ENCODE data around the gene PERCC1.
"Not testable (repeated sequence)": the region's sequence is repeated elsewhere in the genome, so short reads cannot be mapped to it uniquely, and the experiment has no call there.

The PERCC1 gene

DNA sequence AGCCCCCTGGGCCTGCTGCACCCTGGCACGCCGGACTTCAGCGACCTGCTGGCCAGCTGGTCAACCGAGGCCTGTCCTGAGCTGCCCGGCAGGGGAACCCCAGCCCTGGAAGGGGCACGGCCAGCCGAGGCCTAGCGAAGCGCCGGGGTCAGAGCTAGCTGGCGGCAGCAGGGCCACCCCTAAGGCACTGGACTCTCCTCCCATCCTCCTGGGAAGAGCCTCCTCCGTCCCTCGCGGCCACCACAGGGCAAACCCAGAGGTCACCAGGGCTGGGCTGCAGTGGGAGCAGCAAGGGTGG is 2.3 kb downstream of the PERCC1 start:
- in situ Hi-C loops (cut with MboI; ENCODE audit: low sequenced_read_pairs), result no loop called here

GRCh38 chr16:1433756-1434155 is 2.9 kb downstream of the PERCC1 start:
- in situ Hi-C loops (cut with MboI; ENCODE audit: low sequenced_read_pairs), result no loop called here

- in situ Hi-C loops (cut with MboI; ENCODE audit: low sequenced_read_pairs), result no loop called here
Observed at GRCh38 chr16:1434644-1435592, 4.0 kb downstream of the PERCC1 start.

GRCh38 chr16:1435921-1436697 is 5.2 kb downstream of the PERCC1 start:
- in situ Hi-C loops (cut with MboI; ENCODE audit: low sequenced_read_pairs), result no loop called here

DNA sequence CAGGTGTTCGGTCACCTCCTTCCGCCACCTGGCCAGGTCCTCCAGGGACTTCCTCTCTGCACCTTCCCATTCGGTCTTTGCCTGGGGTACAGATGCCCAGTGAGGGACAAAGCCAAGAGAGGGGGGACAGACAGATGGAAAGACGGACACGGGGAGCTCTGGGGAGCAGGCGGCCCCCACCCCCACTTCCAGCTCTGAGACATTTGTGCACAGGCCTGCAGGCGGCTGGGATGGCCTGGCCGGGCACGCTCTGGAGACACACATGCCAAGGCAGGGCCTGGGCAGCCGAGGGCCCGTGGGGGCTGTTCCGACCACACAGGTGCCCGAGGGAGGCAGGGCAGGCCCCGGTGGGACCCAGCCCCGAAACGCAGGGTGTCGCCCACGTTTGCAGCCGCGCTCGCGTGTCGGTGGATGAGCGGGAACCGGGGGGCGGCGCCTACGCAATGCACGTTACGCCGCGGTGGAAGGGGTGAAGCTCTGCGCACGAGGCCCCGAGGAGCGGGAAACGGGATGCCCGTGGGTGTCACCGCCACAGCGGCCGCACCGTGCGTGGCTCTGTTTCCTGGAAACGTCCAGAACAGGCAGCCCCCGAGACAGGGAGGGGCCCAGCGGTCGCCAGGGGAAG is 6.0 kb downstream of the PERCC1 start:
- in situ Hi-C loops (cut with MboI; ENCODE audit: low sequenced_read_pairs), result no loop called here

- in situ Hi-C loops (cut with MboI; ENCODE audit: low sequenced_read_pairs), result no loop called here
Observed at GRCh38 chr16:1437606-1438005, 6.7 kb downstream of the PERCC1 start.

- in situ Hi-C loops (cut with MboI; ENCODE audit: low sequenced_read_pairs), result no loop called here
Observed at GRCh38 chr16:1438229-1439057, 7.6 kb downstream of the PERCC1 start.

GRCh38 chr16:1439058-1439698 is 8.3 kb downstream of the PERCC1 start:
- in situ Hi-C loops (cut with MboI; ENCODE audit: low sequenced_read_pairs), result no loop called here

- in situ Hi-C loops (cut with MboI; ENCODE audit: low sequenced_read_pairs), result not testable (repeated sequence)
Observed at GRCh38 chr16:1439699-1440074, 8.8 kb downstream of the PERCC1 start.

GRCh38 chr16:1441391-1441829 is 10.5 kb downstream of the PERCC1 start:
- in situ Hi-C loops (cut with MboI; ENCODE audit: low sequenced_read_pairs), result no loop called here

DNA sequence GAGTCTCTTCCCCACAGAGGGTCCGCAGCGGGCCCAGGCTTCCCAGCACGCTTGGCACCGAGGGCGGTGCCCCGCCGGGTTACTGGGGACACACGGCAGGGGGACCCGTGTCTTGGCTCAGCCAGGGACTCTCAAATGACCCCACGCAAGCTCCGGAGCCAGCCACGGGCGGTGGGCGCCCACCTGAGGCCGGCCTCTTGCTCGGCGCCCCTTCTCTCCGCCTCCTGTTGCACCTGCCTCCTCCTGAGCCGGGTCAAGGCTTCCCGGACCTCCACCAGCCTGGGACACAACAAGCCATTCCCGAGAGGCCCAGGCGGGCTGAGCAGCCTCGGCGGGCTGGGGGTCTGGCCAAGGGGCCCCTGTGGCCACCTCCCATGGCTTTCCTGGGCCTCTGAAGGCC is 11.8 kb downstream of the PERCC1 start:
- in situ Hi-C loops (cut with MboI; ENCODE audit: low sequenced_read_pairs), result no loop called here

- in situ Hi-C loops (cut with MboI; ENCODE audit: low sequenced_read_pairs), result no loop called here
Observed at GRCh38 chr16:1443403-1443973, 12.6 kb downstream of the PERCC1 start.

- in situ Hi-C loops (cut with MboI; ENCODE audit: low sequenced_read_pairs), result no loop called here
Observed at GRCh38 chr16:1443980-1444729, 13.3 kb downstream of the PERCC1 start, which contains the start of gene CCDC154. CCDC154 (minus strand) TSS chr16:1444556; CDS start chr16:1444322, 234 bp downstream.

DNA sequence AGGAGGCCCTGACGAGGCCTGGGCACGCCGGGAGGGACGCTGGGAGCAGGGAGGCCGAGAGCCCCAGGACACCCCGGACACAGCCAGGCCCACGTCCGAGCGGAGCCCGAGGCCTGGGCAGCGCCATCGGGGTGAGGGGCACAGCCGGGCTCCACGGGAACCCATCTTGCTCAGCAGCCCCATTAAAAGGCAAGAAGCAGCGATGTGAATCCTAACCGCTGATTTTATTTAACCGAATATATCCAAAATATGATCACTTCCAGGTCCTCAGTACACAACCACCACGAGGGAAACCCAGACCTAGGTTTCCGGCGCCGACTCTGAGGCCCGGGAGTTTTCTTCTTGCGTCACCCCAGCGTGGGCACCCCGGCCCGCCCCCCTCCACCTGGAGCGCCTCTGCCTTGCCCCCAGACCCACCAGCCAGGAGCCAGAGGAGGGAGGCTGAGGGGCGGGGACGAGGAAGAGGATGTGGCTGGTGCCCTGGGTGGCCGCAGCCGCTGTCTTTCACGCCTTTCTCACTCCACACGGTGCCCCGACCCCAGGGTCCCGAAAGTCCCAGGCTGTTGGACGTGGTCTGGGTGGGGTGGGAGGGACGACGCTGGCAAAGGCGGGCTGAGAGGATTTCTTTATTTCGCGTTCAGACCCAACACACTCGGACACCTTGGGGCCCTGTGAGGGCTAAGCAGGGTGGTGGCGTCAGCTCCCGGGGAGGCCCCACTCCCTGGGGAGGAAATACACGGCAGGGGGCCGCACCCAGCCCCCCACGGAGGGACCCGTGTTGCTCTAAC is 14.0 kb downstream of the PERCC1 start:
- in situ Hi-C loops (cut with MboI; ENCODE audit: low sequenced_read_pairs), result no loop called here

DNA sequence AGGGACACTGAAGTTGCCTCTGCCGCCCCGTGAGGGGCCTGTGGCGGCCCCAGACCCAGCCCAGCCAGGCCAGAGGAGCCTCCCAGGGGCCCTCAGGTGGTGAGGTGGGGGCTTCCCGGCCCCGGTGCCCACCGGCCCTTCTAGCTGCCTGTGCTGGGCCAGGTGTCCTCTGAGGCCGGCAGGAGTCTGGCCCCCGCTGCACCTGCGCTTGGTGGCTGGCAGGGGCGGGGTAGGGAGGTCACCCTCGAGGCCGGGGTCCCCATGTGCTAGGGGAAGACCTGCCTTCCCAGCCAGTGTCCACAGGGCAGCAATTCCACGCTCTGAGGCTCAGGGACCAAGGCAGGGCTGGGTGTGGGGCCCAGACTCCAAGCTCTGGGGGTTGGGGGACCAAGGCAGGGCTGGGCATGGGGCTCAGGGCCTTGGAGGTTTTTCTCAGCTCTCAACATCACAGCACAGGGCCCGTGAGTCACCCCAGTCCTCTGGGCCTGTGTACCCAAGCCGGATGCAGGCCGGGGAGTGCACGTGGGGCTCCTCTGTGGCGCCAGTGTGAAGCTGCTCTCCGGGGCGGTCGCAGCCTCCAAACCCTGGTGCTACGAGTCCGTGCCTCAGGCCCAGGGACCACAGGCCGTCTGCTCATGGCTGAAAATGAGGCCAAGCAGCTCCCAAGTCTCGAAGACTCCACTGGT is 14.8 kb downstream of the PERCC1 start:
- in situ Hi-C loops (cut with MboI; ENCODE audit: low sequenced_read_pairs), result no loop called here

GRCh38 chr16:1446296-1447080 is 15.6 kb downstream of the PERCC1 start:
- in situ Hi-C loops (cut with MboI; ENCODE audit: low sequenced_read_pairs), result no loop called here

- in situ Hi-C loops (cut with MboI; ENCODE audit: low sequenced_read_pairs), result no loop called here
Observed at GRCh38 chr16:1447965-1448364, 17.1 kb downstream of the PERCC1 start.

All from HL-60/S4 (cell line).